H1 (cell line): ENCODE measurements around the gene TTBK1.

ENCODE experiments used
- CEBPB ChIP-seq: IDR thresholded peaks from 2 replicates; pipeline ENCODE4 v1.6.1; 2012; ENCODE audit warnings: low read depth, low read length
- CTCF ChIP-seq, 3 experiments: IDR thresholded peaks; 1 replicate in 2 of 3; 2 replicates in 1 of 3; pipeline versions ENCODE4 v1.5.1 to v1.6.1; 2011; ENCODE audit warnings: low read length in 3 of 3, mild to moderate bottlenecking in 3 of 3, inconsistent platforms in 2 of 3, low read depth in 1 of 3, moderate library complexity in 1 of 3; ENCODE audit not compliant: insufficient read depth in 1 of 3; ENCODE audit errors: control extremely low read depth in 1 of 3
- KDM1A ChIP-seq: fragments of 200-600, 300-600 bp; sonication (generic); IDR thresholded peaks from 2 replicates; pipeline ENCODE4 v1.7.1; 2016; ENCODE audit warnings: mild to moderate bottlenecking, low read length, borderline replicate concordance
- POLR2A ChIP-seq, 2 experiments: IDR thresholded peaks; 1 replicate in 1 of 2; 2 replicates in 1 of 2; pipeline ENCODE4 v1.6.1; 2011; ENCODE audit warnings: low read depth in 2 of 2, low read length in 2 of 2, mild to moderate bottlenecking in 2 of 2; ENCODE audit errors: control extremely low read depth in 1 of 2

DNA sequence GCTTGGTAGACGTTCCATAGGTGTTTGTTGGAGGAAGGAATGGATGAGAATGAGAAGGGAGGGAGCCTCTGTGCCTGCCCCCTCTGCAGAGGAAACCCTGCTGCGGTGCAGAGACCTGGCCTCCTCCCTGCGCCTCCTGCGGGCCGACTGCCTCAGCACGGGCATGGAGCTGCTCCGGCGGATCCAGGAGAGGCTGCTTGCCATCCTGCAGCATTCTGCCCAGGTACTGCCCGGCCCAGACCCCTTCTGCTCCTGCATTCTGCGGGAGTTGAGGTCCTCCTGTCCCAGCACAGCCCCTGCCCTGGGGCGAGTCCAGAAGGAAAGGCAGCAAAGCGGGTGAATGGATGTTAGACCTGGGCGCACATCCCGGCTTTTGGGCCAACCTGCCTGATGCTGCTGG is 20.1 kb upstream of the TTBK1 start:
- TF ChIP-seq POLR2A (IDR thresholded peaks at IDR 0.05; ENCODE audit: control extremely low read depth in 1 of 2, low read depth in 2 of 2, low read length in 2 of 2): no peak
- no peak for TF ChIP-seq KDM1A
- no peak for TF ChIP-seq CEBPB
- TF ChIP-seq CTCF (IDR thresholded peaks at IDR 0.05; ENCODE audit: control extremely low read depth in 1 of 3, insufficient read depth in 1 of 3, low read depth in 1 of 3, low read length in 3 of 3): no peak
